NCI-H510A (cell line): ENCODE measurements around the gene DHDH.
A peak's percentile ranks its signal among the peaks of the same experiment; 100 is the strongest.
"Not testable (repeated sequence)": the region's sequence is repeated elsewhere in the genome, so short reads cannot be mapped to it uniquely, and the experiment has no call there.

Source experiments
- DNase-seq: peaks from one replicate; lab custom pipeline; 2025; lab: John Stamatoyannopoulos, UW

Gene DHDH

DNA sequence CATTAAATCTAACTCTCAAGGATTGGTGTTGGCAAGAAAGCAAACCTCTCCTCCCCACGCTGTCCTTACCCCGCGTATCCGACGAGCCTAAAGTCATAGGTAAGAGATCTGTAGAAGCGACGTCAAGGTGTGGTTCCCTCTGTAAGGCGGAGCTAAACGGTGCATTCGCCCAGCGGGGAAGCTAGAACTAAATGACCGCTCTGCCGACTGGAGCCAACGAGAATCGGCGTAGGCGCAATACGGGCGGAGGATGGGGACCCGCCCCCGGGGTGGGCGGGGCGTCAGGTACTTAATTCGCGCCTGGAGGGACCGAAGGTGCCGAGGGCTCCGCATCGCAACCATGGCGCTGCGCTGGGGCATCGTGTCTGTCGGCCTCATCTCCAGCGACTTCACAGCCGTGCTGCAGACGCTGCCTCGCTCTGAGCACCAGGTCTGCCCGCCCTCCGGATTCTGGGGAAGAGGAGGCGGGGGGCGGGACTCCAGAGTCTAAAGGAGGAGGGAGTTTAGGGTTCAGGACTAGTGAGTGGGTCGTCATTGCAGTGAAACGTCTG, at the start of gene DHDH:
Gene DHDH (plus strand): TSS at position 318 of the 551 bp plus-strand sequence. CDS start 23 bp downstream, at position 341.
- DNase-seq: peak; percentile 96

DNA sequence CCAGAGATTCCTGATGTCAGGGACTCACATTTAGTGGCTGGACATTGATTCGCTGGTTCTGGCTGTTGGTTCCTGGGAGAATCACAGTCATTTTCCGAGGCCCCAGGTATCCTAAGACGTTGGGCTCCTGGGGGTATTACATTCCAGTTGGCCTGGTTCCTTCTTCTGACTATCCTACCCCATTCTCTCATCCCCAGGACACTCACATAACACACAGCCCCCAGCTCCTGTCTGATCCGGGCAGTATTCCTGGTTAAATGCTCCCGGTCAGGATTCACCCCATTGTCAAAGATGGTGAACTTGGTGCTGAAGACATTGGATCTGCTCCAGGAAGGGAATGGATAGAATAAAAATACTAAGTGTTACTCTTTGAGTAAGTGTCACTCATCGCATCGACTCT, 49.8 kb upstream of the DHDH start:
- no peak for DNase-seq

DNA sequence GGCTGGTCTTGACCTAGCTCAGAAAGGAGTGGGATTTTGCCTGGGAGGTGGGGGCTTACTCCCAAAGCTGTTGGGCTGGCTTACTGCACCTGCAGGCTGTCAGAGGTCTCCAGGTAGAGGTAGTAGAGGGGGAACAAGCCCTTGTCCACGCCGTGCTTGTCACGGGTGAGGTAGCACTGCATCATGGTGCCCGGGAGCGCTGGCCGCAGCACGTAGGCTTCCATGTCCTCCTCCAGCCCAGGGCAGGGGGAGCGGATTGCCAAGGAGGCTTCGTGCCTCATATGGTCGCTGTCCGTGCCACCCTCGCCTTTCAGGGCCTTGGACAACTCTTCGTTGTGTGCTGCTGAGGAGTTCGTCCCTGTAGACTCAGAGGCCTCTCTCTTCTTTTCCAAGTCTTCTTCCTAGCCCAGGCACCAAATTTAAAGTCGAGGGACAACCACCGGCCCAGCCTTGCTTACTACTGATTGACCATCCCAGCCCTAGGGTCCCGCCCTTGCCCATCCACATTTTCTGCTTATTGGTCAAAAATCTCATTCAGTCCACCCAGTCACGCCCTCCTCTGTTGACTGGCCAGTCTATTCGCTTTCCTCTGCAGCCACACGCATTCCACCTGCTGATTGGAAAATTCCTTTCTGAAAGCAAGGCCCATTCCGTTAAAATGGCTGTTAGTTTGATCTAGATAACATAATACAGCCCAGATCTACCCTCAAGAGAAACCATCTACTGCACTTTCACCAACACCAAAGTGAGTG, 45.5 kb upstream of the DHDH start:
- DNase-seq: no peak

DNA sequence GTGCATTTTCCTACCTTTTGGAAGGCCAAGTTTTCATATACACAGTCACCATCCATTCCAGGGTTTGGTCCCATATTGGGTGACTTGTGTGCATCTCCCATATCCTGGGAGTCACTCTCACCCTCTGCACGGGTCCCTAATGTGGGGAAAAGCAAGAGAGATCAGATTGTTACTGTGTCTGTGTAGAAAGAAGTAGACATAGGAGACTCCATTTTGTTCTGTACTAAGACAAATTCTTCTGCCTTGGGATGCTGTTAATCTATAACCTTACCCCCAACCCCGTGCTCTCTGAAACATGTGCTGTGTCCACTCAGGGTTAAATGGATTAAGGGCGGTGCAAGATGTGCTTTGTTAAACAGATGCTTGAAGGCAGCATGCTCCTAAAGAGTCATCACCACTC, 44.0 kb upstream of the DHDH start:
- not testable (repeated sequence) for DNase-seq

DNA sequence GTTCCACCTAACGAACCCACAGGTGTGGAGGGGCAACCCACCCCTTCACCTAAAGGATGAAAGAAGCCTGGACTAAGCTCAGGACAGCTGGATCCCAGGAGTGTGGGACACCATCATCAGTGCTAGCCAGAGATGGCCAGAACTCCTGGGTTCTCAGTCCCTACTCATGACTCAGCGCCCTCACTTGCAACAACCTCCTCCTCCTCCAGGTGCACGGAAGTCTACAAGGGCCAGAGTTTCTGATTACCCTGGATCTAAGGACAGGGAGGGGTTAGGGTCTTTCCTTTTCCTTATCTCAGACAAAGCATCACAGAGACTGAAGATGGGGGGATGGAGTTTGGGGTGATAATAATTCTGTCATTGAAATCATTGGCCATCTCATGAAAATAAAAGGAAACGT, 42.9 kb upstream of the DHDH start:
- DNase-seq: no peak

DNA sequence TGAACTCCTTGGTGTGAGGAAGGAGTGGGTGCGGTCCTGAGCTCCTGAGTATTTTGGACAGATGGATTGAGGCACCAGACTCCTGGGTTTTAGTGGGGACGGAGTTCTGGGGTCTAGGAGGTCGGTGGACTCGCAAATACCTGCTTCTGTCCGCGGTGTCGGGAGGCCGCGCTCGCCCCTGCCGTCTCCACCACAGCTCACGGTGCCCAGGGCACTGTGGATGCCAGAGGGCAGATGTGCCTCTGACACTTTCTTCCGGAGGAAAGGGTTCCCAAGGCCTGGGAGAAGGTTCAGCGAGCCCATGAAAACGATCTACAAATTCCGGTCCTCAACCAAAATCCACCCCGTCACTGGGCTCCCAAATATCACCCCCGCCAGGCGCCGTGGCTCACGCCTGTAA, 38.3 kb upstream of the DHDH start:
- DNase-seq: no peak

DNA sequence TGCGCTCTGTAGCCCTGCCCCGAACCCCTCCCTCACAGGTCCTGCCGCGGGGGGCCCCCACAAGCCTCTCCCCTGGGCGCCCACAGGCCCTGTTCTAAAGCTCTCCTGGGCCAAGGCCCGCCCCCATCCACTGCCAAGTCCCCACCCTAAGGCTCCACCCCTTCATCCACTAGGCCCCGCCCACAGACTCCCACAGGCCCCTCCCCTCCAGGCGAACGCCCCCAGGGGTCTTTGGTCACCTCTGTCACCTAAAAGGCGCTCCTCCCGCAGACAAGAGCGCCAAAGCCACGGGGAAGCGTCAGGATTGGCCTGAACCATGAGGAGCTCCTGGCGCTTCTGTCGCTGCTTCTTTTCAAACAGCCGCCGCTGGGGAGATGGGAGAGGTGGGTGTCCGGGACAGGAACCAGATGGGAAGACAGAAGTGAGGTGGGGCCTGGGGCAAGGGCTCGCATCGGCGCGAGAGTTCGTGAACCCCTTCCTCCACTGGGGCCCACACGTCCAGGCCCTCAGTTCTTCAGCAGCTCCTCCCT, 37.2 kb upstream of the DHDH start:
- no peak for DNase-seq

- no peak for DNase-seq
Observed at GRCh38 chr19:48897181-48897580, 36.3 kb upstream of the DHDH start.

DNA sequence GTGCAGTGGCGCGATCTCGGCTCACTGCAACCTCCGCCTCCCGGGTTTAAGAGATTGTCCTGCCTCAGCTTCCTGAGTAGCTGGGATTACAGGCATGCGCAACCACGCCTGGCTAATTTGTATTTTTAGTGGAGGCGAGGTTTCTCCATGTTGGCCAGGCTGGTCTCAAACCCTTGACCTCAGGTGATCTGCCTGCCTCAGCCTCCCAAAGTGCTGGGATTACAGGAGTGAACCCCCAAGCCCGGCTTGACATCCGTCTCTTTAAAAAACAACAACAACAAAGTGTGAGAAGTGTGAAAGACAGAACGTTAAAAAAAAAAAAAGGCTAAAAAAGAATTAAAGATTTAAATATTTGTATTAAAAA, 34.1 kb upstream of the DHDH start:
- DNase-seq: not testable (repeated sequence)

GRCh38 chr19:48899781-48900476, 33.6 kb upstream of the DHDH start, which contains the start of gene NUCB1:
NUCB1 (plus strand) TSS chr19:48900312; CDS start chr19:48900797, 485 bp downstream.
- peak; percentile 97 for DNase-seq

GRCh38 chr19:48900477-48901406, 32.8 kb upstream of the DHDH start:
- DNase-seq: no peak

- not testable (repeated sequence) for DNase-seq
Observed at GRCh38 chr19:48902291-48902690, 31.2 kb upstream of the DHDH start.

DNA sequence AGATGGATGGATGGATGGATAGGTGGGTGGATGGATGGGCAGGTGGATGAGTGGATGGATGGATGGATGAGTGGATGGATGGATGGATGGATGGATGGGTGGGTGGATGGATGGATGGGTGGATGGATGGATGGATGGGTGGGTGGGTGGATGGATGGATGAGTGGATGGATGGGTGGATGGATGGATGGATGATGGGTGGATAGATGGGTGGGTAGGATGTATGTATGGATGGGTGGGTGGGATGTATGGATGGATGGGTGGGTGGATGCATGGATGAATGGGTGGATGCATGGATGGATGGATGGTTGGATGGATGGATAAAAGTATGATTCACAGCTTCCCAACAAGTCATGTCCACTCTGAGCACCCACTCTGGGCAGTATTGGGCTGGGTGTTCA, 29.7 kb upstream of the DHDH start:
- not testable (repeated sequence) for DNase-seq

GRCh38 chr19:48905664-48906063, 27.8 kb upstream of the DHDH start:
- no peak for DNase-seq

- DNase-seq: no peak
Observed at GRCh38 chr19:48906324-48906723, 27.2 kb upstream of the DHDH start.

DNA sequence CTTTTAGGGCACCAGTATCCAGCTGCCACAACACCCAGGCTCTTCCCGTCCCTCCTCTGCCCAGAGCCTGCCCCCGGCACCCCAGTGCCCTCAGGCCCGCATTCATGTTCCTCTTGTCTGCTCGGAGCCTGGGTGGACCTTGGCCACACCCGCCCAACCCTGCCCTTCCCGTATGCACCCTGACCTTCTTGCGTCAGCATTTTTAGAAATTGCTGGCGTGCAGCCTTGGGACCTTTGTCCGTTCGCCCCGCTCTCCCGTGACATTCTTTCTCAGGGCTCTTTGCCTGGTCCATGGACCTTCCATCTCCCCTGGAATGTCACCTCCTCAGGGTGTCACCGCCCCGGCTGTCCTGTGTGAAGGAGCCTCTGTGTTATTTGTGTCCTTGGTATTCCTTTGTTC, 25.8 kb upstream of the DHDH start:
- DNase-seq: no peak

- DNase-seq: not testable (repeated sequence)
Observed at GRCh38 chr19:48909424-48910077, 23.9 kb upstream of the DHDH start.

GRCh38 chr19:48910803-48911202, 22.7 kb upstream of the DHDH start:
- no peak for DNase-seq

DNA sequence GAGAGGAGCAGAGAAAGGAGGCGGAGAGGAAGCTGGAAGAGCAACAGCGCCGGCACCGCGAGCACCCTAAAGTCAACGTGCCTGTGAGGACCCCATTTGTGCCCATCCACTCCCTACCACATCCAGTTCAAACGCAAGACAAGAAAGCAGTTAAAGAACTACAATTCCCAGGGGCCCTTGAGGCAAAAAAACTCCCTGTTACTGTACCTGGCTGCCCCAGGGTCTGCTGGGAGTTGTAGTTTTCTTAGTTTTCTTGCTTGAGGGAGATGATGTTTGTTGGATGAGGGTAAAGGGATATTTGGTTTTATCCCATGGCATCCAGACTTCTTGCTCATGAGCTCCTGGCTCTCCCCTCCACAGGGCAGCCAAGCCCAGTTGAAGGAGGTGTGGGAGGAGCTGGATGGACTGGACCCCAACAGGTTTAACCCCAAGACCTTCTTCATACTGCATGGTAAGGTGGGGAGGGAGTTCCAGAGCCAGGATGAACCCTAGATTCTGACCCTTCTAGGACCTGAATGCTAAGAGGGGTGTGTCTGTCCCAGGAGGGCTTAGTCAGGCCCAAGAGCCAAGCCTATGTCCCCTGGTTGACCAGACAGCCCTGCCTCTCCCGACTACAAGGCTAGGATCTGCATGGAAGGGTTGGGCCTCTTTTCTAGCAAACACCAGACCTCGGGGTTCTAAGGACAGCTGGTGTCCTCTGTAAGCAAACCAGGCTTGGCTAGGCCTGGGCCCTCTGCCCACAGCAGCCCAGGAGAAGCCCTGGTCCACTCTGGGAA, 20.2 kb upstream of the DHDH start:
- no peak for DNase-seq

DNA sequence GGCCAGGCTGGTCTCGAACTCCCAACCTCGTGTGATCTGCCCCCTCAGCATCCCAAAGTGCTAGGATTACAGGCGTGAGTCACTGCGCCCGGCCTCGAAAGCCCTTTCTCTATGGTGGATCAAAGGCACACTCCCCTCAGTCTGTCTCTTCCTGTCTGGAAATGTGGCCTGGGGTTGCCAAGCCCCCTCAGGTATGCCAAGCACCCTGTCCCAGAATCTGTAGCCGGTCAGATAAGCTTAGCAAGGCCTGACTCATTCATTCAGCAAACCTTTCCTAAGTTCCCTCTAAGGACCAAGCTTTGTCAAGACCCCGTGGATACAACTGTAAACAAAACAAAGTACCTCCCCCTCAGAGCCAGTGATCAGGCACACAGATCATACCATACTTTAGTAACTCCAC, 19.3 kb upstream of the DHDH start:
- no peak for DNase-seq

DNA sequence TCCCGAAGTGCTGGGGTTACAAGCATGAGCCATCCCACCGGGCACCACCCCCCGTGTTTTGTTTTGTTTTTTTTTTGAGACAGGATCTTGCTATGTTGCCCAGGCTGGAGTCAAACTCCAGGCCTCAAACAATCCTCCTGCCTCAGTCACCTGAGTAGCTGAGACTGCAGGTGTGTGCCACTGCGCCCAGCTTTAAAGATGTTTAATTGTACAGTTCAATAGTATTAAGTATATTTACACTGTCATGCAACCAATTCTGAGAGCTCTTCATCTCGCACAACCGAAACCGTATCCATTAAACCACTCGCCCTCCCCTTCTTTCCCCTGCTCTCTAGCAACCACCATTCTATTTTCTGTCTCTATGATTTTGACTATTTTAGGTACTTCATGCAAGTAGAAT, 17.7 kb upstream of the DHDH start:
- peak; percentile 47 for DNase-seq
